ENCODE results near the gene NOLC1.

- TF ChIP-seq CTCF (IDR thresholded peaks at IDR 0.05; ENCODE audit: low read depth, low read length, poor library complexity, severe bottlenecking) (no peak), EZH2phosphoT487 (IDR thresholded peaks at IDR 0.05; ENCODE audit: borderline replicate concordance, low read length) (no peak)
Observed at GRCh38 chr10:102134416-102134815, 17.8 kb upstream of the NOLC1 start.

Measured in DOHH2 (cell line).